Uterus (tissue), 2 donors: ENCODE measurements around the gene CREM.

Experiments
- POLR2A ChIP-seq, 2 donors: fragments of 450-650 bp; IDR thresholded peaks; one replicate each; pipeline ENCODE4 v1.6.1; 2016; ENCODE audit warnings: antibody characterized with exemption in 2 of 2, mild to moderate bottlenecking in 1 of 2, moderate library complexity in 1 of 2
- TF ChIP-seq, protein P1 (sequence below), 4 experiments: fragments of 200-600 bp in 2 of 4; fragments of 450-650 bp in 2 of 4; sonication (generic) in 2 of 4; IDR thresholded peaks; one replicate each; pipeline ENCODE4 v1.5.1; 2016 to 2019; ENCODE audit warnings: antibody characterized with exemption in 4 of 4, mild to moderate bottlenecking in 2 of 4, moderate library complexity in 1 of 4

DNA sequence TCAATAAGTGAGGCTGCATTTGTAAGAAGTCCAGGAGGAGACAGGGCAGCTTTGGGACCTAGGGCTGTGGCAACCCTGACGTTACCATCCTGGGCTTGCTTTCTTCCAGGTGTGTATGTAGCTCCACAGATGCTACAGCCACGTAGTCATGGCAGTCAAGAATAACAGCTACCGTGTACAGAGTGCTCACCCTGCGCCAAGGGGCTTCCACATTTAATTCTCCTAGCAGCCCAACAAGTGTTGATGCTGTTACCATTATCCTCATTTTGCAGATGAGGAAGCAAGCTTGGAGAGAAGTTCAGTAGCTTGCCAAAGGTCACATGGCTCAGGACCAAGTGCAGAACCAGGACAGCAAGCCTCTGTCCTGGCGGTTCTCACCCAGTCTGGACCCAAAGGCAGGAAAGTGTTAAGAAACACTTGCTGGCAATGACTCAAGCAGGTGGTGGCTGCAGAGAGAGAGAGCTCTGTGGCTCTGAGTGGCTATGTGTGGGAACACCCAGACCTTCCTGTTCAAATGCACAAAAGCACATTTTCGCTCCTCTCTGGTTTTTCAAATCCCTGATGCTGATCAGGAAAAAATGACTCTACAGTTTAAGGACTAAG lies 89.8 kb downstream of the CREM start:
- TF ChIP-seq, protein P1, sequence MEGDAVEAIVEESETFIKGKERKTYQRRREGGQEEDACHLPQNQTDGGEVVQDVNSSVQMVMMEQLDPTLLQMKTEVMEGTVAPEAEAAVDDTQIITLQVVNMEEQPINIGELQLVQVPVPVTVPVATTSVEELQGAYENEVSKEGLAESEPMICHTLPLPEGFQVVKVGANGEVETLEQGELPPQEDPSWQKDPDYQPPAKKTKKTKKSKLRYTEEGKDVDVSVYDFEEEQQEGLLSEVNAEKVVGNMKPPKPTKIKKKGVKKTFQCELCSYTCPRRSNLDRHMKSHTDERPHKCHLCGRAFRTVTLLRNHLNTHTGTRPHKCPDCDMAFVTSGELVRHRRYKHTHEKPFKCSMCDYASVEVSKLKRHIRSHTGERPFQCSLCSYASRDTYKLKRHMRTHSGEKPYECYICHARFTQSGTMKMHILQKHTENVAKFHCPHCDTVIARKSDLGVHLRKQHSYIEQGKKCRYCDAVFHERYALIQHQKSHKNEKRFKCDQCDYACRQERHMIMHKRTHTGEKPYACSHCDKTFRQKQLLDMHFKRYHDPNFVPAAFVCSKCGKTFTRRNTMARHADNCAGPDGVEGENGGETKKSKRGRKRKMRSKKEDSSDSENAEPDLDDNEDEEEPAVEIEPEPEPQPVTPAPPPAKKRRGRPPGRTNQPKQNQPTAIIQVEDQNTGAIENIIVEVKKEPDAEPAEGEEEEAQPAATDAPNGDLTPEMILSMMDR (IDR thresholded peaks at IDR 0.05): no peak
- no peak for TF ChIP-seq POLR2A (IDR thresholded peaks at IDR 0.05)
